T follicular helper cell (primary cell): ENCODE data around the gene GOLPH3.
"Not testable (repeated sequence)": the region's sequence is repeated elsewhere in the genome, so short reads cannot be mapped to it uniquely, and the experiment has no call there.

ENCODE experiments used
- DNase-seq: peaks from one replicate; pipeline ENCODE4 v3.0.0-alpha.2; 2020; ENCODE audit warnings: low read depth
- total RNA-seq, 2 experiments: gene quantifications; one replicate each; lab custom pipeline; 2026; lab: John Stamatoyannopoulos, UW

Gene GOLPH3
- 127 to 129 reads per million in 2 experiments for total RNA-seq

- DNase-seq: peak; percentile 86
These were observed at the start of gene GOLPH3 for GRCh38 chr5:32174011-32174870. Gene GOLPH3, minus strand, starts transcription at chr5:32174319. Its CDS starts 285 bp downstream, at chr5:32174034.

DNA sequence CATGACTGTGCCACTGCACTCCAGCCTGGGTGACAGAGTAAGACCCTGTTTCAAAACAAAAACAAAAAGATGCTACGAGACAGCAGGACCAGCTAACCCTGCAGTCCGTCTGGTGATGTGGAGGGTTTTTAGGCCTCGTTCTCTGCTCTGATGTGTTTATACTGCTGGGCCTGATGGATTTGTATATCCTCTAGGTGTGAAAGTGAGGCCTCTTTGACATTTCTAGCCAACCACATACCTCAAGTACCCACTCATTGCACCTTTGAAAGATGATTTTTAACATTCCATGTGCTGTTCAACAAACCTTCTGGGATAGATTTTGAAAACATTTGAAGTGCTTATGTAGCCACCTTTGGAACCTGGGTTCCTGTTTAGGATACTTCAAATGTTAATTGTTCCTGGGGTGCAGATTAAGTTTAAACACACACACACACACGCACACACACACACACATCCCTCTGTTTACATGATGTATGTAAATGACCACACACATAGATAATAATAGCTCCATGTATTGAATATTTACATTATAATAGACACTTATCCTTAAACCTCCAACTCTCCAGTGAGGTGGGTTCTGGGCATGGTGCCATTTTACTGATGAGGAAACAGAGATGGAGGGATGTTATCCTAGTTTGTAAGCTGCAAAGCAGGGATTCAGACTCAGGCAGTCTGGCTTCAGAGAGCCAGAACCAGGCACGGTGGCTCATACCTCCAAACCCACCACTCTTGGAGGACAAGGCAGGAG, 48.8 kb upstream of the GOLPH3 start:
- DNase-seq: no peak

GRCh38 chr5:32217886-32218396, 43.8 kb upstream of the GOLPH3 start:
- no peak for DNase-seq

GRCh38 chr5:32214344-32214743, 40.2 kb upstream of the GOLPH3 start:
- not testable (repeated sequence) for DNase-seq

DNA sequence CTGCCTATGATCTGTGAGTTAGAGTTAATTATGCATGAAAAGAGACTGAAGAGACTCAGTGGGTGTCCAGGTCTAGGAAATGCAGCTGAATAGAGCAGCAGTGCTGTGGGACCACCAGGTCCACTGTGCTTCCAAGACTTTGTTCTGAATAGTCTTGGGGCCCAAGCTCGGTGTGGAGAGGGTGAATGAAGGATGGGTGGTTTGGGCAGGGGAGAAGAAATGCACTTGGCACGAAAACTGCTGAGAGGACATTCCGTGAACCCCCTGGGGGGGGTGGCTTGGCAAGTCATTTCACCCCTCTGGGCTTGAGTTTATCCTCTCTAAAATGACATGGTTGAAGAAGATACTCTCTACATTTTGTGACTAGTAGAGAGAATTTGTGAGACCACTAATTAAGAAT, 36.0 kb upstream of the GOLPH3 start:
- DNase-seq: no peak

GRCh38 chr5:32208837-32209236, 34.7 kb upstream of the GOLPH3 start:
- not testable (repeated sequence) for DNase-seq

DNA sequence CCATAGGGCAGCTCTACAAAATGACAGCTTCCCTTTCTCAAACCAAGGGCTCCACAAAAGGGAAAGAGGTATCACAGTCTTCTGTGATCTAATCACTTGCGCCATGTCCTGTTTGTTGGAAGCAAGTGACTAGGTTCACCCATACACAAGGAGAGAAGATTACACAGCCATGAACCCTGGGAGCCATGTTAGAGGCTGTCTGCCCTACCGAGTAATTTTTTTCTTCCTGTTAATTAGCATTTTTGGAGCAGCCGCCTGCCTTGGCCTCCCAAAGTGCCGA, 33.2 kb upstream of the GOLPH3 start:
- no peak for DNase-seq

GRCh38 chr5:32206509-32207354, 32.6 kb upstream of the GOLPH3 start:
- DNase-seq: no peak

GRCh38 chr5:32206053-32206452, 31.9 kb upstream of the GOLPH3 start:
- DNase-seq: no peak

GRCh38 chr5:32202394-32202793, 28.3 kb upstream of the GOLPH3 start:
- no peak for DNase-seq

GRCh38 chr5:32201122-32201753, 27.1 kb upstream of the GOLPH3 start:
- DNase-seq: no peak

- no peak for DNase-seq
These were observed 22.9 kb upstream of the GOLPH3 start for GRCh38 chr5:32197032-32197431.

DNA sequence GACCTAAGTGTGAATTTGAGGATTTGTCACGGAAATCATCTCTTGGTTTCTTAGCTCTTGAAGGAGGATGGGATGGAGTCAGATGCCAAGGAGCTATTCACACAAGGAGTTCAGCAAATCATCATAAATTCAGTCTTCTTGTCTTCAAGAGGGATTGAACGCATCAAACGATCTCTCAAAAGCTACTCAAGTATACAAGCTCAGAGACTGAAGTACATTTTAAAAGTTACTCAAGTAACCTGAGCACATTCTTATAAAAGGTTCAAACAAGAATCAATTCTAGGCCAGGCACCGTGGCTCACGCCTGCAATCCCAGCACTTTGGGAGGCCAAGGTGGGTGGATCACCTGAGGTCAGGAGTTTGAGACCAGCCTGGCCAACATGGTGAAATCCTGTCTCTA, 21.1 kb upstream of the GOLPH3 start:
- DNase-seq: no peak

- DNase-seq: no peak
These were observed 19.5 kb upstream of the GOLPH3 start for GRCh38 chr5:32193591-32193990.

GRCh38 chr5:32190095-32190494, 16.0 kb upstream of the GOLPH3 start:
- DNase-seq: no peak

DNA sequence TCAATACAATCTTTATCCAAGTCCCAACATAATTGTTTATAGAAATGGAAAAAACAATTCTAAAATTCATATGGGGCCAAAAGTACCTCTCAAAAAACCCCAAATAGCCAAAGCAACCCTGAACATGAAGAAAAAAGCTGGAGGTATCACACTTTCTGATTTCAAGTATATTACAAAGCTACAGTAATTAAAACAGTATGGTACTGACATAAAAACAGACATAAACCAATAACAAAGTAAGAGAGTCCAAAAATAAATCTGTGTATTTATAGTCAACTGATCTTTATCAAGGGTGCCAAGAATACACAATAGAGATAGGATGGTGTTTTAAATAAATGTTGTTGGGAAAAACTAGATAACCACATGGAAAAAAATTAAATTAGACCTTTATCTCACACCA, 13.6 kb upstream of the GOLPH3 start:
- DNase-seq: no peak

GRCh38 chr5:32182463-32183063, 8.4 kb upstream of the GOLPH3 start:
- DNase-seq: no peak

DNA sequence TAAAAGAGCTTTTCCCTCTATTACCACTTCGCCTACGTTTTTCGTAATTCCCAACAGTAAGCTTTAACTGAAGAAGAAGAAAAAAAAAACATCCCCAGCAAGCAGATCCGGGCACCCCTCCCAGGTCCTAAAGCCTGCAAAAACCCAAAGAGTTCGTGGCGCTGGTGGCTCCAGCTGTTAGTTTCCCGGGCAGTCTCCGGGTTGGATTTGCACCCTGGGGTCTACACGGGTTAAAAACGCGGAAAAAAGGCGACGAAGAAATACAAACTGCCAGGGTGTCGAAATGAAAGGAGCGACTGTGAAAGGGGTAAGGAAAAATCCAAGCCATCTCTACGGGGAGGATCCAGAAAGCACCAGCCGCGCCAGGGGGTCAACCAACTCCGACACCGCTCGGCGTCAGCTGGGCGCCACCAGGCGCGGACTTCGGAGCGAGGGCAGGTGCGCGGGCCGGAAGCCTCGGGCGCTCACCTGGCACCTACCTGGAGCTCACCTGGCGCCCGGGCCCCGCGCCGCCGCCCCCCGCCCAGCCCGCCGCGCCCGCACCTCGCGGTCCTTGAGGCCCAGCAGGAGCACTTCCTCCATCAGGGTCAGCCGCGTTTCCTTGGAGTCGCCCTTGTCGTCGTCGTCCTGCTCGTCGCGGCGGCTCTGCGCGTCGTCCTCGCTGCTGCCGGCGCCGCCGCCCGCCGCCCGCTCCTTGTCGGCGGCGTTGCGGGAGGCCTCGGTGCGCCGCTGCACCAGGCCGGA, 680 bp downstream of the GOLPH3 start:
- peak; percentile 5 for DNase-seq

GRCh38 chr5:32172923-32173266, 1.2 kb downstream of the GOLPH3 start:
- DNase-seq: no peak

DNA sequence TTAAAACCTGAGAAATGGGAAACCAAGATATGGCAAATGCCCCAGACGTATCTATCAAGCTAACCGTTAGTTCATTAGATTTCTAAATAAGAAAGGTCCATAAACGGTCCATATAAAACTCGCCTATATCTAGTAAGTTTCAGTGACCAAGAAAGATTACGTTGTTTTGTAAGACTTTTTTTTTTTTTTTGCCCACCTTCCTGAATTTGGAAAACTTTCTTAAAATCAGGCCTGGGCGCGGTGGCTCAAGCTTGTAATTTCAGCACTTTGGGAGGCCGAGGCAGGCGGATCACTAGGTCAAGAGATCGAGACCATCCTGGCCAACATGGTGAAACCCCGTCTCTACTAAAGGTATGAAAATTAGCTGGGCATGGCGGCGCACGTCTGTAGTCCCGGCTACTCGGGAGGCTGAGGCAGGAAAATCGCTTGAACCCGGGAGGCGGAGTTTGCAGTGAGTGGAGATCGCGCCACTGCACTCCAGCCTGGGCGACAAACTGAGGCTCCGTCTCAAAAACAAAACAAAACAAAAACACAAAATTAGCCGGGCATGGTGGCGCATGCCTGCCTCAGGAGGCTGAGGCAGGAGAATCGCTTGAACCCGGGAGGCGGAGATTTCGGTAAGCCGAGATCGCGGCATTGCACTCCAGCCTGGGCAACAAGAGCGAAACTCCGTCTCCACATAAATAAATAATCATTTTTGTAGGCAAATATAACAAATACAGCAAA, 1.8 kb downstream of the GOLPH3 start:
- not testable (repeated sequence) for DNase-seq
